GM21717 (cell line): ENCODE data around the gene CPNE7.
"Not testable (repeated sequence)": the region's sequence is repeated elsewhere in the genome, so short reads cannot be mapped to it uniquely, and the experiment has no call there.

Experiments used
- ATAC-seq: cut with Tn5 transposase; IDR thresholded peaks from one replicate; pipeline ENCODE4 v1.9.1; 2021; ENCODE audit warnings: mild to moderate bottlenecking, moderate library complexity; ENCODE audit not compliant: unreplicated experiment

CPNE7 gene

GRCh38 chr16:89565256-89565505 is 10.4 kb upstream of the CPNE7 start:
- no peak for ATAC-seq

DNA sequence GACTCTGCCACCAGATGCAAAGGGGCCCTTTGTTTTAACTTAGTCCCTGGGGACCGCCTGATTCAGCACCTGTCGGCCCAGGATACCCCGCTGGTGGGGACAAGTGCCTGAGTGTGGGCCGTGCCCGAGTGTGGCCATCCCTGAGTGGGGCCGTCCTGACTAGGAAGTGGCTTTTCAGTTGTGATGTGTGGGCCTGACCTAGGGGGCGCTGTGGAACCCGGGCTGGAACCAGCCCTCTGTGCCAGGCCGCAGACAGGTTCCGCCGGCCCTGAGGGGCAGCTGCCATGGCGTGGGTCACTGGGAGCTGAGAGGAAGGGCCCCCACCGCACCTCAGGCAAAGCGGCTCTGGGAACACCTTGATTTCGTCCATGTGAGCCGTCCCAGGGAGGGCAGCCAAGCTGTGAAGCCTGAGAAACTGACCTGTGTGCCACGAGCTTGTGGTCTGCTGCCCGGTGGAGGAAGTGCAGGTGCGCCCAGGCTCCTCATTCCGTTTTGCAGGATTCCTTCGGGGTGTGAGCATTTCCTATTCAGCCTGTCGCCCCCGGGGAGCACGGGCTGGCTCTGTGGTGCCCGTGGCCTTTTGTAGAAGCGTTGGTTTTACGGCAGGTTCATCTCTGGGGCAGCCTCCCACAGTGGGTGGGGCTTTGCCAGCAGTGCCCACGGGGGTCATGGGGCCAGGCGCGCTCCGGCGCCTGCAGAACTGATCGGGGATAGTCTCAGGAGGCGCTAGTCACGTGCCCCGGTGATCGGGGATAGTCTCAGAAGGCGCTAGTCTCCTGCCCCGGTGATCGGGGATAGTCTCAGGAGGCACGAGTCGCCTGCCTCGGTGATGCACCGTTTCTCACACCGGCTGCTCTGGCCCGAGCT is 9.8 kb upstream of the CPNE7 start:
- ATAC-seq: no peak

DNA sequence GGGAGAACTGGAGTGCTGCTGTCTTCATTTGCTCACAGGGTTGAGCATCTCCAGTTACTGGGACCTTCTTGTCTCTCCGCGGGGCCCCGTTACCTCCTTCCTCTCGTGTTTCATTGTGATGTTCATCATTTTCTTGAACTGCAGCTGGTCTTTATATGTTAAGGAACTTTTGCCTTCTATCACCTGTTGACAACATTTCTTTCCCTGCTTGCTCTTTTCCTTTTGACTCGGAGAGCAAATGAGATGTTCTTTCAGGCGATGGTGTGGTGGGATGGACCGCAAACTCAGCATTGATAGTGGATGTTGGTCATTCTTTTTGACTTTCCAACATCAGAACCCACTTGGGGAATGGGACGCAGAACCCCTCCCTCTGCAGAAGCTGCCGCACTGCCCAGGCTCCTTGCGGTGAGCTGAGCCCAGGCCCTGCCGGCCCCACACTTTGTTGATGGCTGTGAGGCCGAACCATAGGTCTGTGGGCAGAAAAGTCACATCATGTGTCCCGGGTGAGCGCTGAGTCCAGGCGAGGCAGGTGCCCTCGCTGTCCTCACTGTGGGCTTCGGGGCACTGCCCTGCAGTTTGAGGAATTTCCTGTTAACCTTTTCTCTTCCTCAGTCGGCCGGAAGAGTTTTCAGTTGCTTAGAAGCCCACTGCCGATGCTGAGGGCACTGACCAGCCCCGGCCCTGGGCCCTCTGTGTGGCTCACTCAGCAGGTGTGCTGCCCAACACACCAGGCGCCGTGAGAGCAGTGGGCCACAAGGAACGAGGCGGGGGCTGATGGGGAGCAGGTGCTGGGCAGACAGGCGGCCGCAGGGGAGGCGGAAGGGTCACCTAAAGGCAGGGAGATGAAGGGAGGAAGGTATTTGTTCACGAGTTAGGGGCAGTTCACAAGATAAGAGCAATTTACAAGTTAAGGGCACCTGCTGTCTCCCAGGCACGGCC is 7.6 kb upstream of the CPNE7 start:
- ATAC-seq: no peak

DNA sequence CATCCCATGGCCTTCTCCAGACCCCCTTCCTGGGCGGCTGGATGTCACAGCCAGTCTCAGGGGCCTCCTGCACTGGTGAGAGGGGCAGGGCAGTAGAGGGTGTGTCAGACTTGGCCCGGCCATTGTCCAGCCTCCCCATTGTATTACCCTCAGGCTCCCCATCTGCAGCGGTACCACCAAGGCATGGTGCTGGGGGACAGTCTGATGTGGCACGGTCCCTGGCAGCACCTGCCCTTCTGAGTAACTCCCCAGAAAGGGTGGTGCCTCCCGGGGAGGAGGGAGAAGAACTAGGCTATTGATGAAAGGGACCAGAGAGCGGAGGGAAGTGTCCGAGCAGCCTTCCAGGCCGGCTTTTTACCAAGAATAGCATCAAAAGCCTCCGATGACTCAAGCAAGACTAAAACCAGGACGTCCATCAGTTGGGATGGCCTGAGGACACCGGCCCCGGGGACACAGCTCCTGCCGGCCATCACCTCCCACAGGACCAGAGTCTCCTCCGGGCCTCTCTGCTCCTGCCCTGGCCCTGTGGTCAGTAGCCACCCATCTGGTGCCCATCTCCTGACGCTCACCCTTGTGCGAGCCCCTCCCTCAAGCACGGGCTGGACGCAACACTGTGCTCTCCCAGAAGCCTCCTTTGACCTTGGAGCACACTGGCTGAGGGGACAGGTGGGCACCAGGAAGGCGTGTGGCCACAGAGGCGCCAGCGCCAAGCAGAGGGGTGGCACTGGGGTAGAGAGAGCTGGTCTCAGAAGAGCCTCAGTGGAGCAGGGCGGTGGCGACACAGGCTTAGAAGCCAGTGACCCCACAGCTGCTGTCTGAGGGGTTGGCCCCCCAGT is 5.8 kb upstream of the CPNE7 start:
- ATAC-seq: no peak

DNA sequence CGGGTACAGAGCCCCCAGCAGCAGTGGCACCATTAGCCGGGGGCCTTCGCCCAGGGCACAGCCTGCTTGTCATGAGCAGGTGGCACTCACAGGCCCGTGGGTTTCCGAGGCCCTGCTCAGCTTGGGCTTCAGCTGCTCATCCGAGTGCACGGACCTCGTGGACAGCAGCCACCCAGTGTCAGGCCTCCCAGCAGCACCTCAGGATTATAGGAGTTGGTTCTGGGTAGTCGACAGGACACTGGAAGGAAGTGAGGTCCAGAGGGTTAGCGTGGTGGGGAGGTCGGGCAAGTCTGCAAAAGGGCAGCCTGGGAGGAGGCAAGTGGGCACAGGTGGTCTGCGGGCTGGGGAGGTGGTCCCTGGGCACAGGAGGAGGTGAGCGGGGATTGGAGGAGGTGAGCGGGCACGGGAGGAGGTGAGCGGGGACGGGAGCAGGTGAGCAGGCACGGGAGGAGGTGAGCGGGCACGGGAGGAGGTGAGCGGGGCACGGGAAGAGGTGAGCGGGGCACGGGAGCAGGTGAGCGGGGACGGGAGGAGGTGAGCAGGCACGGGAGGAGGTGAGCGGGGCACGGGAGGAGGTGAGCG is 5.1 kb upstream of the CPNE7 start:
- no peak for ATAC-seq

- ATAC-seq: not testable (repeated sequence)
Observed at GRCh38 chr16:89570983-89571598, 4.5 kb upstream of the CPNE7 start.

DNA sequence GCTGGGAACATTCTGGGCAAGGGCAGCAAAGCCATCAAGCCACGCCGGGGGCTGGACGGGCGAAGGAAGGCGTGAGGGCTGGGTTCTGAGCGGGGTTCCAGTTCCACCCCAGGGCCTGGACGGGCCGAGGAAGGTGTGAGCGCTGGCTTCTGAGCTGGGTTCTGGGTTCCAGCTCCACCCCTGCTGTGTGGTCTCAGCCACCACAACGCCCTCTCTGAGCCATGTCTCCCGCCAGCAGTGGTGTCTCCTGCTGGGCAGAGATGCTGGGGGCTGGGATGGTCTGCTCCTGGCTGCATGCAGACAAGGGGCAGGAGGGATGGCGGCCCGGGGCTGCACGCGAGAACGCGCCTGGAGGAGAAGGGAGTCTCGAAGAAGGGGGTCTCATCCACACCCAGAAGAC is 3.9 kb upstream of the CPNE7 start:
- ATAC-seq: no peak

DNA sequence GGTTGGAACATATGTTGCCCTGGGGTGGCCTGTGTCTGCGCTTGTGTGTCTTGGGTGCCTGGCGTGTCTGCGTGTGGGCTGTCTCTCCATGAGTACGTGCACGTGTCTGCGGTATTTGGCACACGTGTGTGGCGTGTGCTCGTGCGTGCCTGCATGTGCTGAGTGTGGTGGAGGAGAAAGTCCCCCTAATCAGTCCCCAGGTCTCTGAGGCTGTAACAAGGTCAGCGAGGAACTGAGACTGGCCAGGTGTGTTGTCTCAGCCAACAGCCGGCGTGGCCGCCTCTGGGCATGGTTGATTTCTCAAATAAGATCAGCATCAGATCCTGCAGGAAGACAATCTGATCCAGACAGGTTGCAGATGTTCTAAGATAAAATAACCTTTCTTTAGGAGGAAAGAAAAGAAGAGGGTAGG is 3.5 kb upstream of the CPNE7 start:
- no peak for ATAC-seq

DNA sequence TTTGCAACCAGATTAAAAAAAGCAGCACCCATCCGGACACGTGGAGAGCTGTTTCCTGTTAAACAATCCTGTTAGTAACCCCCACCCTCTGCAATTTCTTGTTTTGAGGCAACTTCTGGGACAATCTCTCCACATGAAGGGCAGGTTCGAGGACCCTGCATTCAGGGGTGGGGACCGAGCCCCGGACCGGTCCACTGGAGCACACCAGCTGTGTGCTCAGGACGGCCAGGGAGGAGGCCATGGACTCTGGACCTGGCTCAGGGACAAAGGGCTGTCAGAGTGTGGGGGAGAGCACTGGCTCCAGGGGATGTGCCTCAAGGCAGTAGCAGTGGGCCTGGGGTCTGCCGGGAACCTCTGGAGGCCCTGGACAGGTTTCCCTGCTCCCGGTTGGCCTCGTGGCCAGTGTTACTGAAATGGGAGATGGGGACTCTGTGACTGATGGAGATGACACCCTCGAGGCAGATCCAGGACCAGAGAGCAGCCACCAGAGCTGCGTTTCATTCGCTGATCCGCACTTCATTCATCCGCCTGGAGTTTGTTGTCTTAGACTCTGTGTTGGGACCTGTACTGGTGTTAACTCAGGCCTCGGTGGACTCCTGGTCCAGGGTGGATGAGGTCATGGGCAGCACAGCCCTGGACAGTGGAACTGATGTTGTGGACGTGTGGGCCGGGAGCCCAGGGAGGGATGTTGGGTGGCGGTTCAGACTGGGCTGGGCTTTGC is 2.9 kb upstream of the CPNE7 start:
- ATAC-seq: no peak

DNA sequence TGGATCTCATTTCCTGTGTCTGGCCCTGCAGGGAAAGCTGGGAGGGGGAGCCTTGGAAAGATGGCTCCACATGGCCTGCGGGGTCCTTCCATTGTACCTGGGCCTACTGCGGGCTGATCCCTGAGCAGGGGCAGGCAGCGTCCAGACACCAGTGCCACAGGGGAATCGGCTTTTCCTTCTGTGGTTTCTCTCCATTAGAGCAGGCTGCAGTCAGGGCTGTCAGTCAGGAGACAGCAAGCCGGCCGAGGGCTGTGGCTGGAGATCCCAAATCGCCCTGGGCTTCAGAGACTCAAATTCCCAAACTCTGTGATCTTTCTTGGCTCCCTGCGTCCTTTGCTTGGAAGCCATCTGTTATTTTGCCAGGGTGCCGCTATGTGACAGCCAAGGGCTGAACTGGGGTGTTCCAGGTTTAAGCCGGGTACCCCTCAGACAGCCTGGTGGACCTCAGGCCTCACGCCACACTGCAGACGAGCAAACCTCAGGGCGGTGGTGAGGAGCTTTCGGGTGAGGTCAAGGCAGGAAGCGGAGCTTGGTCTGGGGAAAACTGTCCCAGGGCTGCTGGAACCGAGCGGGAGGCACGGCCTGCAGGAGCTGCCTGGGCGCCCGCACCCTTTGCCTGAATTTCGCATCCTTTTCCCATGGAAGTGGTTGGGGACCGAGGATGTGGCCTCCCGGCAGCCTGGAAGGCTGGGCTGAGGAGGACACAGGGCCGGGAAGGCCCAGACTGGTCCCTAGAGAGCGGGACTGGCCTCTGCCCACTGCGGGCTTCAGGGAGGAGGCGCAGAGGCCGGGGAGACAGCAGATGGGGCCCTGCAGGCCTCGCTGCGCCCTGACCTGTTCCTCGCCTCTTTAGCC is 1.5 kb upstream of the CPNE7 start:
- ATAC-seq: no peak

GRCh38 chr16:89574681-89575246 is 794 bp upstream of the CPNE7 start:
- ATAC-seq: no peak

DNA sequence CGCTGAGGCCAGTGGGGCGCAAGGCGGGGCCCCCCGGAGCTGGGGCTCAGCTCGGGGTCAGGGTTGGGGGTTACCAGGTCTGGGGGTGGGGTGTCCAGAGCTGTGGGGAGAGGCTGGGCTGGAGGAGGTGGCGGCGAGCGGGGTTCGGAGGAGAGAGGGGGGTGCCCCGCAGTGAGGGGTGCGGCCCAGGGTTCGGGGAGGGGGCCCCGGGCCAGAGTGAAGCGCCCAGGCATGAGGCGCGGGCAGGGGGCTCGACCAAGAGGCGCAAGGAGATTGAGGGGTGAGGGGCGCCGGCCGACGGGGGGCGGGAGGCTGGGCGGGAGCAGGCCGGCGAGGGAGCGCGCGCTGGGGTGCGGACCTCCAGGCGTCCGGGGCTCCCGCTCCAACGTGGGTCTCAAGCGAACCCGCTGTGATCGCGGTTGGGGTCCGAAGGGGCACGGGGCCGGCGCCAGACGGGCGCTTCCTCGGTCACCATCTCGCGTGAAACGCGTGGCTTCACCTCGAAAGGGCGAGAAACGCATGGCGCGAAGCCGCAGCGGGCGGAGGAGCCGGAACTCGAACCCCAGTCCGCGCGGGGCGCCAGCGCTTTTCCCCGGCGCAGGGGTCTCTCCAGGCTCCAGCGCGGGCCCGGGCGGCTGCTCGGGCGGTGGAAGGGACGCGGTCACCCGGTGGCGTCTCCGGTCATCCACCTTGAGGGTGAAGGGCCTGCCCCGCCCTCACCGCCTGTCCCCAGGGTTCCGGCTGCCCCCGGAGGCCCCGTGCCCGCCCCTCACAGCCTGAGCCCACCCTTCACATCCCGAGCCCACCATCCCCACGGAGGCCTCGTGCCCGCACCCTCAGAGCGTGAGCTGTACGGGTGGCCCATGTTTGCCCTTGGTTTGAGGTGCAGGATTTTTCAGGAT is 846 bp downstream of the CPNE7 start:
- ATAC-seq: no peak

DNA sequence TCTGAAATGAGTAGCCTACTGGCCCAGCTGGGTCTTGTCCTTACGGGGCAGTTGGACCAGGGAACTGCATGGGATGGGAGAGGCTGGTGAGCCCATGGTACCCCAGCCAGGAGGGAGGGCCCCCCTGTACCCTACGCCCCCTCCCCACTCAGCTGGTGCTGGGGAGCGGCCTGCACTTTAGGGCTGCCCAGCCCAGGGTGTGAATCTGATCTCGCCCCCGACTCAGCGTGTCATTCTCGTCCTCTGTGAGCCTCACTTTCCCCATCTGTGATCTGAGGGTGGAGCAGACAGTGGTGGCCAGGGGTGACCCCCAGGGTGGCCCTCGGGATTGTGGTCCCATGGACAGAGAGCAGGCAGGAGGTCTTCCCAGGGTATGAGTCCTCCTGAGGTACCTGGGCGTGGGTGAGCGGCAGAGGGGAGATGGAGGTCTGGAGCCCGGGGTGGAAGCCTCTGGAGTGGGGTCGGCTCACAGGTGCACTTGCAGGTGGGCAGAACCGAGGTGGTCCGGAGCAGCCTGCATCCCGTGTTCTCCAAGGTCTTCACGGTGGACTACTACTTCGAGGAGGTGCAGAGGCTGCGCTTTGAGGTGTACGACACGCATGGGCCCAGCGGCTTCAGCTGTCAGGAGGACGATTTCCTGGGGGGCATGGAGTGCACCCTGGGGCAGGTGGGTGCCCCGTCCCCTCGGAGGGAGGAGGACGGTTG is 1.6 kb downstream of the CPNE7 start:
- ATAC-seq: no peak

DNA sequence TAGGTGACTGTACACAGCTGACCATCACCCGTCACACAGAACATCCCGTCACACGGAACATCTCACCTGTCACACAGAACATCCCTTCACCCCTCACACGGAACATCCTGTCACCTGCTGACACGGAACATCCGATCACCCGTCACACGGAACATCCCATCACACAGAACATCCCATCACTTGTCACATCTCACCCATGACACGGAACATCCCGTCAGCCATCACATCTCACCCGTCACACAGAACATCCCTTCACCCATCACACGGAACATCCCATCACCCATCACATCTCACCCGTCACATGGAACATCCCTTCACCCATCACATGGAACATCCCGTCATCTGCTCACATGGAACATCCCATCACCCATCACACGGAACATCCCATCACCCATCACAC is 3.8 kb downstream of the CPNE7 start:
- no peak for ATAC-seq

GRCh38 chr16:89581045-89581695 is 5.6 kb downstream of the CPNE7 start:
- ATAC-seq: no peak

GRCh38 chr16:89581861-89582563 is 6.5 kb downstream of the CPNE7 start:
- ATAC-seq: no peak
